Fibroblast of skin of left biceps (primary cell): Measurements from ENCODE around the gene SMIM44.
"Not testable (repeated sequence)": the region's sequence is repeated elsewhere in the genome, so short reads cannot be mapped to it uniquely, and the experiment has no call there.

Experiments used
- DNase-seq, 2 experiments: peaks; one replicate each; pipeline ENCODE4 v3.0.0-alpha.2; 2013; ENCODE audit warnings: low read depth in 2 of 2

The SMIM44 gene

DNA sequence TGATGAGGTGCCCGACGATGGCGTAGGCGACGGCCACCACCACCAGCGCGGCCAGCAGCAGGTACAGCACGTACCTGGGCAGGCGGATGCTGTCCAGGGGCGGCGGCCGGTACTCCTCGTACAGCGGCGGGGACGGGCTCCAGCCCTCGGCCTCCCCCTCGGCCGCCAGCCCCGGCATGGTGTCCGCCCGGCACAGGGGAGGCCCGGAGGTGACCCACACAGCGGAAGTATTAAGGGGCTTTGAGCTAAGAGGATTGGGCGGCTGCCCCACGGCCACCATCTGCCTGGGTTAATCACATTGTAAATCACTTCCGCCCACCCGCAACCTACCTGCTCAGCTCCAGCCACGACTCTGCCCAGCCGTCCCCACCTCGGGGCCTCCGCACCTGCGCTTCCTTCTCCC is at the start of gene SMIM44:
SMIM44 (minus strand) TSS at position 216 of the 403 bp plus-strand sequence; CDS start at position 178, 38 bp downstream.
- DNase-seq = no peak

DNA sequence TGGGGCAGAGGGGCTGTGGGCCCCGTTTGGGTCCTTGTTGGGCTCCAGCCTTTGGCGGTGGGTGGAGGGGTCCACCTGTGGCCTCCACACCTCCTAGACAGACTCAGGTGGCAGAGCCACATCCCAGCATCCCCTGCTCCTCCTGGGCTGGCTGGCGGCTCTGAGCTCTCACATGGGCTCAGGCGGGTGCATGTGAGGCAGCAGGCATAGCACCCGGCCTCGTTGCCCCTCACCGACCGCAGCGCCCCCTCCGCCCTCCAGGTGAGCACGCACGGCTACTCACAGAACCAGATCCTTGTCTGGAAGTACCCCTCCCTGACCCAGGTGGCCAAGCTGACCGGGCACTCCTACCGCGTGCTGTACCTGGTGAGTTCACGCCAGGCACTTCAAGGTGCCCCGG is 49.8 kb upstream of the SMIM44 start:
- DNase-seq = no peak

GRCh38 chr19:3532154-3532786 is 49.0 kb upstream of the SMIM44 start:
- no peak for DNase-seq

DNA sequence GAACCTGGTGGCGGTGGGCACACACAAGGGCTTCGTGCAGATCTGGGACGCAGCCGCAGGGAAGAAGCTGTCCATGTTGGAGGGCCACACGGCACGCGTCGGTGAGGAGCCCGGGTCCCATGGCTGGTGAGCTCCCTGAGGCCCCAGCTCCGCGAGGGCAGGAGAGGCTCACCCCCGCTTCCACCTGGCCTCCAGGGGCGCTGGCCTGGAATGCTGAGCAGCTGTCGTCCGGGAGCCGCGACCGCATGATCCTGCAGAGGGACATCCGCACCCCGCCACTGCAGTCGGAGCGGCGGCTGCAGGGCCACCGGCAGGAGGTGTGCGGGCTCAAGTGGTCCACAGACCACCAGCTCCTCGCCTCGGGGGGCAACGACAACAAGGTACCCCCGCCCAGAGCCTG is 48.5 kb upstream of the SMIM44 start:
- DNase-seq = no peak

DNA sequence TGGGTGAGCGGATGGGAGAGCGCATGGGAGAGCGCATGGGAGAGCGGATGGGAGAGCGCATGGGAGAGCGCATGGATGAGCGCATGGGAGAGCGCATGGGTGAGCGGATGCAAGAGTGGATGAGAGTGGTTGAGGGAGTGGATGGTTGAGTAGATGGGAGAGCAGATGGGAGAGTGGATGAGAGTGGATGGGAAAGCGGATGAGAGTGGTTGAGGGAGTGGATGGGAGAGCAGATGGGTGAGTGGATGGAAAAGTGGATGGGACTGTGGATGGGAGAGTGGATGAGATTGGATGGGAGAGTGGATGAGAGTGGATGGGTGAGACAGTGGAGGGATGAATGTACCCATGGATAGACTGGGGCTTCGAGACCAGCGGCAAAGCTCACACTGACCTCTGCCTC is 47.1 kb upstream of the SMIM44 start:
- DNase-seq = no peak

- DNase-seq = not testable (repeated sequence)
Observed at GRCh38 chr19:3529299-3529698, 46.1 kb upstream of the SMIM44 start.

GRCh38 chr19:3528539-3529211 is 45.4 kb upstream of the SMIM44 start:
- DNase-seq = no peak

DNA sequence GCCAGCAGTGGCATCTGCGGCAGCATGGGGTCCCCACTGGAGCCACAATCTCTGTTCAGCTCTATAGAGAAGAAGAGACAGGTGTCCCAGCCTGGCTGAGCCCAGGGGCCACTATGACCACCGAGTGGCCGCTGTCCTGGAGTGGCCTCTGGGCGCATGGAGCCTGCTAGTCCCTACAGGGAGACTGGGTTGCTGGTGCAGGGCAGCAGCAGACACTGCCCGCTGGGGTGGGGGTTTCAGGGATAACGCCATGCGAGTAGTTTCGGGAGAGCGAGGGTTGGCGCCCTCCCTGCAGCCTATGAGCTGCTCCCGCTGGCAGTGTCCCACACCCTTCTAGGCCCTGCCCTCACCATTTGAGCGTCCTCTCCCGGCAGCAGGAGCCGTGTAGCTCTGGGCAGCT is 44.8 kb upstream of the SMIM44 start:
- DNase-seq = no peak

DNA sequence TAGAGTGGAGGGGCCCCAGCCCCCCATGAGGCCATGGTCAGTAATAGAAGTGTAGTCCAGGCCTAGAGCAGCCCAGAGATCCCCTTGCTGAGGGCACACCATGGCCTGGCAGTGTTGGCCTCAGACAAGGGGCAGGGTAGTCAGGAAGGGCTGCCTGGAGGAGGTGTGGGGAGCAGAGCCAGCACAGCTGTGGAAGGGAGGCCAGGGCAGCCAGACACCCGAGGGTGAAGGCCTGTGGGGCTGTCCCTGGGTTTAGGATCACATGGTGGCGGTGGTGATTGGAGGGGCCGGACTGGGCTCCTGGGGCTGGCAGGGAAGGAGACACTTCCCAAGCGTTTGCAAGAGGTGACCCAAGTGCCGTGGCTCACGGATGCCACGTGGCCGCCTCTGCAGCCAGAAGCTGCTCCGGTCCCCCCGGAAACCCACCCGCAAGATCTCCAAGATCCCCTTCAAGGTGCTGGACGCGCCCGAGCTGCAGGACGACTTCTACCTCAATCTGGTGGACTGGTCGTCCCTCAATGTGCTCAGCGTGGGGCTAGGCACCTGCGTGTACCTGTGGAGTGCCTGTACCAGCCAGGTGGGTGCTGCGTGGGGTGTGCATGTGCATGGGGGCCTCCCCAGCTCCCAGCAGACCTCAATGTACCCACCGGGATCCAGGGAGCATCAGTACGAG is 44.1 kb upstream of the SMIM44 start:
- DNase-seq = no peak

DNA sequence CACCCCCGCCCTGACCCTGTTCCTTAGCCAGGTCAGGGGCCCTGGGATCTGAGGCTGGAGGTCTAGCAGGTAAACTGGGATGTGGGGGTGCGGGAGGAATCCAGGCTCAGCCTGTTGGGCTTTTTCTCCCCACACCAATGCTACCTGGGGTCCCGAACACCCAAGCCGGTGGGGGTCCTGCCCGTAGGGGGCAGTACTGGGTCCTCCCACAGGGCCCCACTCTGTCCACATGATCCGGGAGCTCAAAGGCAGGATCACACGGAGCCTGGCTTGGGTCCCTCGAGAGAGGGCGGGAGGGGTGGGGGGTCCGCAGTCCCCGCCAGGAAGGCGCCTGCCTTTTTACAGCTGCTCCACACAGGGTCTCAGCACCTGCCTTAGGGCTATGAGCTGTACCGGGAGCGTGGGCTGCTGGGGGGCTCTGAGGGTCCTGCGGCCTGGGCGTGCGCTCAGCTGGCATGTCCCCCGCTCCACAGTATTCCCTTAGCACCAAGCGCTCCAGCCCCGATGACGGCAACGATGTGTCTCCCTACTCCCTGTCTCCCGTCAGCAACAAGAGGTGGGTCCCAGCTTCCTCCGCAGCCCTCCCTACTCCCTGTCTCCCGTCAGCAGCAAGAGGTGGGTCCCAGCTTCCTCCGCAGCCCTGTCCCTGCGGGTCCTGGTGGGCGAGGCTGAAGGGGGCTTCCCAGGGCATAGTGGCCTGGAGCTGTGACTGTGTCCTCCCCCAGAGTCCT is 43.4 kb upstream of the SMIM44 start:
- DNase-seq = no peak

GRCh38 chr19:3524904-3525451 is 41.7 kb upstream of the SMIM44 start:
- DNase-seq = no peak

DNA sequence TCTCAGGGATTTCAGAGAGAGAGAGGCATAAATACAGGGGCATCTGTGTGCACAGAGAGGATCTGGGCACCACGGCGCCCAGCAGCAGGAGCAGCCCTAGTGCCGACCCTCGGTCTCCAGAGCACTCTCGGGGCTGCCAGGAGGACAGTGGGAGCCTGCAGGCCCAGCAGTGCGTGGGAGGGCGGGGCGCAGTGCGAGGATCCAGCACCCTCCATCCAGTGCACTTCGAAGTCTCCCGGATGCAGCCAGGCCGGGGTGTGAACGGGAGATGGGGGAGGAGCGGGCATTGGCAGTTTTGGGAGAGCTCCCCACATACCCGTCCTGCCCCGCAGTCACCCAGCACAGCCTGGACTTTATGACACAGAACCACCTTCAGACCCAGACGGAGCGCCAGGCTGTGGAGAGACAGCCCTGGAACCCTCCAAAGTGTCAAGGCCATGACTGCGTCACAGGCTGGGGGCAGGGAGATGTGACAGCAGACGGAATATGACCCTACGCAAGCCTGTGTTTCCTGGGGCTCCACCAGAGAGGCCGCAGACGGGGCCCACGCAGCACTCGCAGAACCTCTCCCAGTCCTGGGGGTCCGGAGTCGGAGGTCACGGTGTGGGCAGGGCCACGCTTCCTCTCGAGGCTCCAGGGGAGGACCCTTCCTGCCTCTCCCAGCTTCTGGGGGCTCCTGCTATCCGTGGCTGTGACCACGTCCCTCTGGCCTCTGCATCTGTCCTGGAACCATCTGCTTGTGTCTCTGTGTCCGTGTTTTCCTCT is 41.0 kb upstream of the SMIM44 start:
- DNase-seq = no peak

DNA sequence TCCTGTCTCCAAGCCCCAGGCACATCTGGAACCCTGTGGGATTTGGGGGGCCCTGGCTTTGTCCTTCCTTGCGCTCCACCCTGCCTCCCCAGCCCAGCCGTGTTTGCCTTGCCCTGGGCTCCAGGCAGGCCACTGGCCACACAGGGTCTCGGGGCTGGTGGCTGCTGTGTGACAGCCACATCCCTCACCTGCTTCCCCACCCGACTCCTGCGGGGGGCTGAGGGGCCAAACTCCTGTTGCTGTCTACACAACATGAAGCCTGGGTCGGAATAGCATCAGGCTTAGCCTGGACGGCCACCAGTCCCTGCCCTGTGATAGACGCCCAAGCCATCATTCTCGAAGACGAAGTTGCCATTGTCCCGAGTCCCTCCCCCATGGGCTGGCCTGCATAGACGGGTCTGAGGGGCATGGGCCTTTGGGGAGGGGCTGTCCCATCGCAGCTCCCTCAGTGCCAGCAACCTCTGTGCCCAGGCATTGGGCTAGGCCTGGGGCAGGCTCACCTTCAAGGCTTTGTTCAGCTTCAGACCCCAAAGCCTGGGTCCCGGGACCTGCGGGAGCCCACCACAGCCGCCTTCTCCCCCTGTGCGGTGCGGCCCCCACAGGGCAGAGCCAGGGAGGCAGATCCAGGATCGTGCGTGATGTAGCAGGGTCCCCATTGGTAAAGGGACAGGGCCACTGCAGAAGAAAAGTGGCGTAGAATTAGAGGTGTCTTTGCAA is 40.3 kb upstream of the SMIM44 start:
- no peak for DNase-seq

DNA sequence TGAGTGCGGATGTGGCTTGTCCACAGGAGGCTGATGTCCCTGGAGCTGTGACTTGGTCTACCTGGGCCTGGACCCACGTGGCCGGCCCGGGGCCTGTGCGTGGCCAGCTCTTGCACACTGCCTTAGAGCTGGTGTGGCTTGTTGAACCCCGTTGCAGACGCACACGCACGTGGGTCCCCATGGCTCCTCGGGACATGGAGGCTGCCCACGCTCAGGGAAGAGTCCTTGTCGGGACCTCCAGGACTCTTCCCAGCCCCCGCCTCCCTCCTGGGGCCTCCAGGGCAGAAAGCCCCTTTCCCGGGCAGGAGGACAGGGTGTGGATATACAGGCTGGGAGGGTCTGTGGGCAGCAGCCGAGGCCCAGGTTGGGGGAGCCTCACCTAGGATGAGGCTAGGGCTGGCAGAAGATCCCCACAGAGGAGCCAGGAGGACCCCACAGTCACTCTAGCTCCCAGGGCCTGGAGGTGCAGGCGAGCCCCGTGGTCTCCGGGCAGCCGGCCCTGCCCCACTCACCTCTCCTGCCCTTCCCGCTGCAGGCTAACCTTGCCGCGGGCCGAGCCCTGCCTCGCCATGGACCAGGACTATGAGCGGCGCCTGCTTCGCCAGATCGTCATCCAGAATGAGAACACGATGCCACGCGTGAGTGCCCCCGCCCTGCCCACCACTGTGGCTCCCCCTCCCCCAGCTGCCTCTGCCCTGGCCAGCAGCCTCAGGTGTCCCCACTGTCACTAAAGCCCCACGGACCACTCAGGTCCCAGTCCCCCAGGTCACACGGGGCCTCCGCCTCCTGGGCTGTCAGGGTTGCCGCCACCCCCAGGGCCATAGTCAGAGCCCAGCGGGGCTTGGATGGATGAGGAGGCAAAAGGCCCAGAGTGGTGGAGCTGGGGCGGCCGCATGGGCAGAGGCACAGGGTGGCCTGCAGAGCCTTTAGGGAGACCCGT is 39.5 kb upstream of the SMIM44 start:
- no peak for DNase-seq

DNA sequence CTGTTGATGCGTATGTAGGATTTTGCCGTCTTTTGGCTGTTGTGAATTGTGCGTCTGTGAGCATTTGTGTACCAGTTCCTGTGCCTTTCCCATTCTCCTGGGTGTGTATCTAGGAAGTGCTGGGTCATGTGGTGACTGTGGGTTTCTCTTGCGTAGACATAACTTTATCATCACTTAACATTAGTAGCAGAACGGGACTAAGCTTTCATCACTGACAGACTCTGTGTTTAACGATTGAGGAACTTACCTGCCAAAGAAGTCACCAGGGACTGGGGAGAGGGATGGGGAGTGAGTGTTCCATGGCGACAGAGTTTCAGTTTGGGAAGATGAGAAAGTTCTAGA is 37.8 kb upstream of the SMIM44 start:
- DNase-seq = no peak

GRCh38 chr19:3520166-3521103 is 37.2 kb upstream of the SMIM44 start:
- DNase-seq = no peak

DNA sequence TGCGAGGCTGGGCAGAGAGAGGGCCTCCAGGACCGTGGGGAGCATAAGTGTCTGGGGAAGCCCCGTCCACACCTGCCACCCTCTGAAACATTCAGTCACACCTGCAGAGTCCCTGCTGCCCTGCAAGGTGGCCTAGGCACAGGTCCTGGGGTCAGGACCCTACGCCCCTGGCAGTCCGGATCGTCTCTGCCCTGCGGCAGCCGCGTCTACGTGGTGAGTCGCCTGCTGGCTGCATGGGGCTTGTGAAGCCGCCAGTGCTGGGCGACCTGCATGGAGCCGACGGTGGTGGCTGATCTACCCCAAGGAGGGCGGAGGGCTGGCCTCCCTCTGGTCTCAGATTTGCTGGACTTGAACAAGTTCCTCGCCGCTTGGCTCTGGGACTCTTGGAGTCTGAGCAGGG is 35.9 kb upstream of the SMIM44 start:
- DNase-seq = no peak

GRCh38 chr19:3518659-3519058 is 35.4 kb upstream of the SMIM44 start:
- DNase-seq = no peak

GRCh38 chr19:3518255-3518654 is 35.0 kb upstream of the SMIM44 start:
- DNase-seq = no peak
